ENCODE data around the gene ARL14EPL.

Gene ARL14EPL

DNA sequence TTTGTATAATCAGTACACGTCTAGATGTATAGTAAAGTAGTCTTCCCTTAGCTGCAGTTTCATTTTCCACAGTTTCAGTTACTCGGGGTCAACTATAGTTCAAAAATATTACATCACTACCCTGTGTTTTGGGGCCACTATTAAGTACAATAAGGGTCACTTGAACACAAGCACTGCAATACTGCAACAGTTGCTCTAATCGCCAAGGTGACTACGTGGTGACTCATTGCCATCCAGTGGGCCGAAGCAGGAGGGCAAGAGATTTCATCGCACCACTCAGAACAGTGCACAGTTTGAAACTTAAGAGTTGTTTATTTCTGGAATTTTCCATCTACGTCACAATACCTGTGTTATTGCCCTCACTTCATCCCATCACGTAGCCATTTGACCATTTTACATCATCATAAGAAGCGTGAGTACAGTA, at the start of gene ARL14EPL:
ARL14EPL (plus strand) TSS at position 379 of the 424 bp plus-strand sequence. CDS start 18,994 bp downstream, outside the sequence.
- peak; percentile 56 for DNase-seq

DNA sequence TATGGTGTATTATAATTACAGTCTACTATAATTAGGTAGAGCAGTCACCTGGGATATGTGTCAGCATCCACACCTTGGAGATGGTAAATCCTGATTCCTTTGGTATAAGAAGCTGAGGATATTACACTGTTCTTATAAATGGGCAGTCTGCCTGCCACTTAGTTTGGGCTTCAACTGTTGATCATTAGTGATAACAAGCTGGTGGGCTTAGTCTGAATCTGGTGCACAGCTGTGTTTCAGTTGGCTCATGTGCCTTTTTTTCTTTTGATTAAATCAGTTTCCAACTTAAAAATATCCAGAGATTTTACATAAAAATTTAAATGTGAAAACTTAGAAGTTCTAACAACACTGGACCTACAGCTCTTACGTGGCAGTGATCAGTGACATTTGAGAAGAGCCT, 48.8 kb upstream of the ARL14EPL start:
- DNase-seq, result no peak

DNA sequence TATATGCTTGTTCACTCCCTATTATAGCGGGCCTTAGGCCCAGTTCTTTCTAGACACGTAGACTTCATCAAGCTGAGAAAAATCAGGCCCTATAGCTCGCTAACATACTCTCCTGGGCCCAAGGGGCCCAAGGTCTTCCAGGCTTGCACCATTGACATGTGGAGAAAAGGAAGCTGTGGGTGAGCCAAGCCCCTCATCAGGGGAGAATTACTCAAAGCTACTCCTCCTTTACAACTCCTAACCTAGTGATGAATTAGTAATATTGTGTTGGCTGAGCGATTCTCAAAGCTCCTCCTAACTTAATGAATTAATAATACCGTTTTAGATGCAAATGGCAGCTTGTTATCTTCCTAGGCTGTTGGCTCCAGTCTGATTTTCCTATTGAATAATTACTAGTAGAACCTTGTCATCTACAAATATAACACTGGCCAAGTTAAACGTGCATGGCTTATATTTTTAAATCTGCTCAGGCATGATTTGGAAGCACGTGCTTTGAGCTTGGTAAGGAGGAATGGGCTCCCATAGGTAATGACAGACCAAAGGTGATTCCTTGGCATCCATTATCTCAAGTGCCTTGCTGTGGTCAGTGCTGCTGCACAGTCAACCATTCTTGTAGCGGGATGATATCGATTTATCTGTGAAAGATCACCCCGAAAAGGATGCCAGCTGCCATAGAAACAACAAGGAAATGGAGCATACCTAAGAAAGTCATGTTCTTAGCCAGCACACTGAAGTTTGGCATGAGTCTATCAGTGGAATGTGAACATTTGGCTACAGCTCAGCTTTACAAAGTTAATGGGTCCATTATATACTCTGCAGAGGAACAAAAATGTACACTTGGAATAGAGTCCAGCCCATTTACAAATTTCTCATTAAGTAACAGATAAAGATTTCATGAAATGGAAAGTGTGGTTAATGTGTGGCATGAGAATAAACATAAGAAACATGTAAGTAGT, 46.2 kb upstream of the ARL14EPL start:
- no peak for DNase-seq

DNA sequence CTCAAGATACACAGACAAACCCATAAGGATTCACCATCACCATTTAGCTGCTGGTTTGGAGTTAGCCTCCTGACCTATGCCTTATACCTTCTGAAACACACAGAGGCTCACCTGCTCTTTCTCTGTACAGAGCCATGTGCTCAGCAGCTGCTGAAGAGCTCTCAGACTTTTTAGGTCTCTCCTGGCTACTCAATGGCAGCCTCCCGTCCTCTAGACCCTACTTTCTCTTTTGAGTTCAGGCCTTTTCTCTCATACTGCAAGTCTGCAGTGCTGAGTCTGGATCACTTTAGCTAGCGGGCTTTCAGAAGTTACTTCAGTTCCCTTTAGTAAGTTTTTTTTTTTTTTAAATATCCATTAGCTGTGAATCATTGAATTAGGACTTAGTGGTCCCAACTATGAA, 44.3 kb upstream of the ARL14EPL start:
- no peak for DNase-seq

DNA sequence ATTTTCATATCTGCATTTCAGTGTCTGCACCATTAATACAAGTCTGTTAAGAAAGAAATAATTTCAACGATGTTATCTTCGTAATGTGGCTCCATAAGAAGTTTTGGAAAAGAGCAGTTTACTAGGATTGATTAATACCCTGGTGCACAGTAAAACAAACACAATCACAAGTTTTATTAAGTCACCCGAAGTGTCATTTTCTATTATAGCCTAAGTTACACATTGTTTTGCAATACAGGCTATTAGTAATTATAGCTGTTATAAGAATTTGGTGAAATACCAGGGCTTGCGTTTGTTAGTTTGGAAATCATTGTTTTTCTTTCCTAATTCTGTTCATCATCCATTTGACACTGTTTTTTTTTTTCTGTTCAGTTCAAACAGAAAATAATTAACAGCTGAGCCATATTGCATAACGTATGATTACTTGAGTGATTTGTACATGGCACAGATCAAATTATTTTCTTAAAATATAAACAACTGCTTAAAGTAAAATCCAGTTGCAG, 39.4 kb upstream of the ARL14EPL start:
- DNase-seq, result no peak

DNA sequence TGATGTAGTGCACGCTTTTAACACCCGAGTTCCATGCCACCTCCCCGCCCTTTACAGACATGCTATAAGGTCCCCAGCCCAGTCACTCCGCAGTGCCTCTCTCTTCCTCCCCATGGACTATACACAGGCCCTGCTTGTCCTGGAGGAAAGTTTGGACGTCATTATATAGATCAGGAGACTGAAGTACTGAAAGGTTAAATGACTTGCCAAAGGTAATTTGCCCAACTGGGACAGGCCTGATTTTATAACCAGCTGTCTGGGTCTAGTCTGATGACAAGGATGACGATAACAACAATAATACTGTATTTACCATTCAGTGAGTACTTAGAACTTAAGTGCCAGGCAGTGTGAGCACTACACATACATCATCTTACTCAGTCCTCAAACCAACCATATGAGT, 36.9 kb upstream of the ARL14EPL start:
- no peak for DNase-seq

DNA sequence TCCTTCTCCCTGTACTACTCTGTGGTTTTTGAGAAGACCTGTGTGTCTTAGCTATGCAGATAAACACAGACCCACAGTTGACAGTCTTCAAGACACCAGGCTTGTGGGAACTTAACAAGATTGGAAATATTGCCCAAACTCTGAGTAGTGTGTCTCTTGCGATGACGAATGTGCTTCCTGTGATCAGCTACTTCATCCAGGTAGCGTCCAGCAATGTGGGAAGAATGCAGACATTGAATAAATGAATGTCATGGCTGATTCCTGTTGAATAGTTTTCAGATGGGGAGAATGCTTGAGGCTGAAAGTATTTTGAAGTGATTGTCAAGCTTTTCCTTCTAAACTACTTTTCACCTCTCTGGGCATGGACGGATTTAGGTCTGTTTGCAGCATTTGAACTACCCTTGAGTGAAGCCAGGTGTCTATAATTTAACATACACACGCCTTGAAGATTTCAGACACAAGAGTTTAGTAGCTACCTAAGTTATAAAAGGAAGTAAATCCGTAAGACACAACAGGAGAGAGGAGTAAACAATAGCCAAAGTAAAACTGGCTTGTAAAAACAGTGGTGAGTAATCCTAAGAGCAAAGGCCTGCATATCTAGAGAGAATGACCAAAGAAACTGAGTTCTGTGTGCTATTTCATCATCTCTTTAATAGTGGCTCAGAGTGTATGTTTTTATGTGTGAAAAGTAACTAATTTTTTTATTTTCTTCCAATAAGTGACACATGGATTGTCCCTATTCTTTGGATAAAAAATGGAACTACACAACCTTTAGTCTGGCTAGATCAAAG, 30.0 kb upstream of the ARL14EPL start:
- DNase-seq, result no peak

DNA sequence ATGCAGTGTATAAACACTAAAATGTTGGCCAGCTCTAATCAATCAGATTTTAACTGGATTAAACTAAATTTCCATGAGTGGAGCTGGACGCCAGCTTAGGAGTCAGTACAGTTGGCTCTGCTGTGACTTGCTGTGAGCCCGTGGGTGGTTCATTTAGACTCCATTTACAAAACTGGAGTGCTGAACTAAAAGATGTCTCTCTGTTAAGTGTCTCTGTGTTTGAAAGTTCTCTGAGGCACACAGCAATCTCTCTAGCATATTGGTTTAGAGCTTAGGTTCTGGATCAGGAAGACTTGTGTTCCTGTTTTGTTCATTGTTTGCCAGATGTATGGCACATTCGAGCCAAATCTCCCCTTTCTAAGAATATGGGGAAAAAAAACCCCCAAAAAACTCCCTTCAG, 28.0 kb upstream of the ARL14EPL start:
- no peak for DNase-seq

DNA sequence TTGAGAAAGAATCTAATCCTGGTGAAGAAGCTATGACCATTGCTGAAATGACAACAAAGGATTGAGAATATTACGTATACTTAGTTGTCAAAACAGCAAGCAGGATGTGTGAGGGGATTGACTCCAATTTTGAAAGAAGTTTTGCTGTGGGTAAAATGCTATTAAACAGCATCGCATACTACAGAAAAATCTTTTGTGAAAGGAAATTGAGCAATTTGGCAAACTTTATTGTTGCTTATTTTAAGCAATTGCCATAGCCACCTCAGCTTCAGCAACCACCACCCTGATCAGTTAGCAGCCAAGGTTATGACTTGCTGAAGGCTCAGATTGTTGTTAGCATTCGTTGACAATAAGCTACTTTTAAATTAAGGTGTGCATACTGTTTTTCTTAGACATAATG, 22.5 kb upstream of the ARL14EPL start:
- DNase-seq, result no peak

DNA sequence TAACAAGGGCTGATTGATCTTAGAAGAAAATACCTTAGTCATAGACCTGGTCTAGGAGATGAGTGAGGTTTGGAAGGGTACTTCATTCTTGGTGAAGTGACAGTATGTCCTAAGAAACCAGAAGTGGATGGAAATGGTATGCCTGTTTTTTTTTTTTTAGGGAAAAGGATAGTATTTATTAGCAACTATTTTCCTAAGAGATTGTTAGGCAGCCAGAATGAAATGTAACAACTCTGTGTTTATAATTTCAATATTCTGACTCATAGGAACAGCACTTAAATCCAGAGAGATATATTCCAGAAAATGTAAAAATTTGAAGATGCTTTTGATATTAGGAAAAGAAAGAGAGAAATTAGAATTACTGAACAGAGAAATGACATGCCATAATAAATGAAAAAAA, 21.2 kb upstream of the ARL14EPL start:
- DNase-seq, result no peak

DNA sequence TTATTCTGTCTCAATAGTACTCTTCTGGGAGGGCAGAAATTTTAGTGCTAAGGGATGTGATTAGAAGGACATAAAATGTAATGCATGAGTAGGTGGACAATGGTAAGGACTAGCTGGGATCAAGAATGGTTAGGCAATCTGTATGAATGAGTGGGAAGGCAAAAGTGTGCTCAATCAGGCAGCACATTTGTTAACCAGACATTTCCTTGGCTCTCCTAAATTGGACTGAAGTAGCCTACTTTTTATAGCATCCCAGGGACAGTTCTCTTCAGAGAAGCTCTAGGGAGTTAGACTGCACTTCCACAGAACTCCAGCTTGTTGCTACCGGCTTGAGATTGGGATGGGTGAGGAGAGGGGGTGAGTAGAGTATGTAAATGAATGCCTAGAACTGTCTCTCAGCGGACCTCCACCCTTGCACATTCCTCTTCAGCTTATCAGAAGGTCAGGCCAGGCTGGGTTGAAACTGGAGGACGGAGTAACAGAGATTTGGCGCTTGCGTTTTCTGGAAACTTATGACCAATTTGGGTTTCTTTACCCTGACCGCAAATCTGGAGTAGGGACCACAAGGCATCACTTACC, 19.0 kb upstream of the ARL14EPL start:
- no peak for DNase-seq

DNA sequence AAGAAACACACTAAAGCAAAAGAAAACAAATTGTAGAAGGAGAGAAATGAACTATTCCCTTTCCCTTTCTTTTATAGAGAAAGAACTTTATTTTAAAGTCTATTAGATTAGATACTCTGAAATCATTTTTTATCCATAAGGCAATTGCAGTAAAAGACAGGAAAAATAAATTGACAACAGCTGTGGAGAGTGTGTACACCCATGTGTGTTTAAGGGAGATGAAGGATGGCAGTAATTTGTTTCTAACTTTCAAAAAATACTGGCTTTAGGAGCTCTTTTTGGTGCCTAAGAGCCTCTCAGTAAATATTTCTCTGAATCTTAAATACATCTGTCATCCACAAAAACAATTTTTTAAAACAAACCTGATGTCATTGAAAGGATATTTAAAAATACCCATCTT, 18.3 kb upstream of the ARL14EPL start:
- no peak for DNase-seq

DNA sequence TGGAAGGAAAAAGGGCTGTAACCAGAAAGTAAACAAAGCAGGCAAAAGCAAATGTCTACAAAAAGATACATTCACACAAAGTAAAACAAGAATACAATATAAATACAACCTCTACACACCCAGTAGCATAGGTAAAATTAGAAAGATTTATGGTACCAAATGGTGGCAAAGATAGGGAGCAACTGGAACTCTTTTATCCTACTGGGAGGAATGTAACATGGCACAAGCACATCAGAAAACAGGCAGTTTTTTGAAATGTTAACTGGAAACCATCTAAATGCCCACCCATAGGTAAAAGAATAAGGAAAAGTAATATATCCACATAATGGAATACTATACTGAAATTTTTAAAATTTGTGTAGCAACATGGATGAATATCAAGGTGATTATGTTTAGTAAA, 8.7 kb upstream of the ARL14EPL start:
- no peak for DNase-seq

DNA sequence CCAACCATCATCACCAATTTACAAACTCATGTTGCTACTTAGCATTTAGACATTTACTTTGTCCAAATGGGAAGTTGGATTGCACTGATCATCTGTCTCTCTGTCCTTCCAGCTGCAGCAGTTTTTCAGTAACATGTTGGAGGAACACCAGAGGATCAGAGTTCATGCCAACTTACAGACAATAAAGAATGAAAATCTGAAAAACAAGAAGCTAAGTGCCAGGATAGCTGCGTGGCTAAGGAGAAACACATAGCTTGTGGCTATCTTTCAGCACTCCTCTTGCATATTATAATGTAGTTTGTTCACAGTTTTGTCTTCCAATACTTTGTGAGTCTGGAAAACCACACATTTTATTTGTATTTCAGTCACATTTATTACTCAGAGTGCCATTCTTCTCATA, 6.4 kb upstream of the ARL14EPL start:
- DNase-seq, result no peak

DNA sequence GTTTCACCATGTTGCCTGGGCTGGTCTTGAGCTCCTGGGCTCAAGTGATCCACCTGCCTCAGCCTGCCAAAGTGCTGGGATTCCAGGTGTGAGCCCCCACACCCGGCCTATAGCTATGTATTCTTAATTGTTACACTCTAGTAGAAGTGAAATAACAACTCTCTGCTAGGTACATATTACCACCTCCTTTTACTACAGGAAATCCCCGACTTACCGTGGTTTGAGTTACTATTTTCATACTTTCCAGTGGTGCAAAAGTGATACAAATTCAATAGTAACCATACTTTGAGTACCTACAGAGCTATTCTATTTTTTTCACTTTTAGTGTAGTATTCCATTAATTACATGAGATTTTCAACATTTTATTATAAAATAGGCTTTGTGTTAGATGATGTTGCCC, 719 bp downstream of the ARL14EPL start:
- no peak for DNase-seq

DNA sequence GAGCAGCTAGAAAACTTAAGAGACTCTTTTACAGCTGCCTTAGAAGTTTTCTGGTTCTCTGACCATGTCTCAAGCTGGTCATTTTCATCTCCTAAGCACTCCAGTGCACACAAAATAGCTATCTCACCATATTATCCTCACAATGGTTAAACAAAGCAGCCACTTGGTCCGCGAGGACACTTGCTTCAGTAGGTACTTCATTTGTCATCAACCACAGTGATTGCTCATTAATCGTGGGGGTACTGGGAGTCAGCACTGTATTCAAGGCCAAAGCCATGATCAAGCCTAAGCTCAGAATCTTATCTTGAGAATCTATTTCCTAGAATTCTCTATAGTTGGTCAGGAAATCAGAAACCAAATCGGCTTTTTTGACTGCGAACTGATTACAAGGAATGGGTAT, 2.9 kb downstream of the ARL14EPL start:
- DNase-seq, result no peak

DNA sequence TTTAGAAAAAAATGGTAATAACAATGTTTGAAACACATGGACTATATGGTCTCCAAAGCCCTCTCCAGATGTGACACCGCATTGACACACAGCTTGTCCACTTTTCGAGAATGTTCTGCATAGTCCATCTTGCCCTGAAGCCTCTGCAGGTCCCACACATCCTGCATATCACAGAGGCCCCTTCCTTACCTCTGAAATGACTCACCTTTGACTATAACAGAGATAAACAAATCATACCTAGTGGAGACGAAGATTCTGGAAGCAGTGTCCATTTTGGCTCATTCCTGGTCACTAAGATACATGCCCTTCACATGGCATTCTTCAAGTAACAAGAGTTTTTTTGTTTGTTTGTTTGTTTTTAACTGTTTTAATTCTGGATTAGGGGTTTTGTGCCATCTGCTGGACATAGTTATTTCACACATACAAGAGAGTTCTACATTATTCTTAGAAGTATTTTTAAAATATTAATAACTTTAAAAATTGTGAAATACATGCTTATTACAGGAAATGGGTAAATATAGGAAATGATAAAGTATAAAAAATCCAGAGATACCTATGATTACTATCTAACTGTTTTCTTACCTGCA, 5.1 kb downstream of the ARL14EPL start:
- no peak for DNase-seq

DNA sequence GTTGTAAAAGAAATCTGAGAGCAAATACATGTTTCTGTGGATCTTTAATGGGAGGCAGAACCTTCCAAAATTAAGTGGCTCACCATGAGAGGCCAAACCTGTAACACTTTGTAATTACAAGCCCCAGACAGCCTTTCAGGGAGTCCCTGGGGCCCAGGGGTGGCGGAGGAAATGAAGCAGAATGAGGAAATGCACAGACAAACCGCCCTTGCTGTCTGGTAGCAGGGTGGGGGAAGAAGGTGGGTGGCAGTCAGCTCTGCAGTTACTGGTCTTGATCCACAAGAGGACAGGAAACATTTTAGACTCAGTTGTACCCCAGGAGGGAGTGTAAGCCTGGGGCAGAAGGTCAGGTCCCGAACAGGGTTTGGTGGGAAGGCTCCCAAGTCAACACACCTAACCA, 6.5 kb downstream of the ARL14EPL start:
- peak; percentile 53 for DNase-seq

DNA sequence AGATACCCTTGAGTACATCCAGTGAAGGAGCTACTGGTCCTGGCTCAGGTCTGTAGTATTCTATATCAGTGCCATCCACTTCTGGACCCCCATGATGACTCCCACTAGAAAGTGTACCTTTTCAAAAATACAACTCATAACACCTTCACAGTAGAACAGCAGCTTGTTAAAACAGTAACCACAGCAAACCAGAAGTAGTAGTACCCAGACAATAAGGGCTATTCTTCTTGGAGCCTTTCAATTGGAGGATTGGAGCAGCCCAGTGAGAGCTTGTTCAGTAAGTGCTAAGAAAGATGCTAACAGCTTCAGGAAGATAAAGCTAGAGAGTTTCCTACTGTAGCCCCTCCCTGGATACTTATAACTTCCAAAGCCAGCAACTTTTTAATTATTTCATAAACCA, 10.1 kb downstream of the ARL14EPL start:
- no peak for DNase-seq

DNA sequence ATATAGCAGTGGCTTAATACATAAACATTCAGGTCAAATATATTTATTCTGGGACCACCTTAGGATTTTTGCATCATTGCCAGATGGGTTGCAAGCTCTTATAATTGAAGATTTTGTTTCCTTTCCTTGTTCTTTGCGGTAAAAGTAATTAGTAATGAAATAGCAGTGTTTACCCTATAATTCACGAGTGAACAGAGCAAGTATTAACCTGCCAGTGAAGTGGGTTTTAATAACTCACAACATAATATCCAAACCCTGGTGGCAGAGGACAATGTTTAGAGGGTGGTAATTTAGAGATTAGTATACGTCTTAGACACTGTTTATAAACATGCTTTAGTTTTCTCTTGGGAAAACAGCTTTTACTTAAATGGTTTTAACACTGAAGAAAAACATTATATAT, 11.8 kb downstream of the ARL14EPL start:
- DNase-seq, result no peak

DNA sequence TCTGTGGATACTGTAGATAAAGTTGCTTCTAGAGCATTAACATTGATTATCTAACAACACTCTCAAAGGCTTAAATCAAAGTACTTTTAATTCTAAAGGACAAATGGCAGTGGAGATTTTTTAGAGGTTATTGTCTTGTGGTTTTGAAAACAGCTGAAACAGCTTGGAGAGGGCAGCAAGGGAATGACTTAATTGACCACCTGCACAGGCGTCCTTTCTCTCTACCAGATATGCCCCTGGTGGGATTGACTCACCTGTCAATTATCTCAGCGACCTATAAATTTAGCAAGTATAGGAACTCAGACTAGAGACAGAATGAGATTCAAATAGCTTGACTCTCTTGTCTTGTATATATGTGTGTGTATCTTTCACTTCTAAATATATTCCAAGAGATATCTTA, 13.5 kb downstream of the ARL14EPL start:
- DNase-seq, result no peak

DNA sequence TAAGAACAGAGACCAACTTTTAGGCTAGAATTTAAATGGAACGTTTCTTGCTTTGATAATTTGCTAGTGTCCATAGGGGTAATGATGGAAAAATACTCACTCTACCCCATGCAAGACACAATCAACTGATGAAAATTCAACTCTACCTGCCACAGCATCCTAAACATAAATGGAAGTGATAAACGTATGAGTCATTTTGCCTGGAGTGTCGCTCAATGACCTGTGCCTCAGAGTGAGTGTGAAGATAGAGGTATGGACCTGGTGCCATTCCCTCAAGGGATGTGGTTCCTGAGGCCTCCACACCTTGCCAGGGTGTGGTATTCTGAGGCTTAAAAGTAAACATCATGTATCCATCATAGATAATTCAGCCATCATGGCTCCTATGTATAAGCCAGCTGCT, 14.0 kb downstream of the ARL14EPL start:
- DNase-seq, result no peak

DNA sequence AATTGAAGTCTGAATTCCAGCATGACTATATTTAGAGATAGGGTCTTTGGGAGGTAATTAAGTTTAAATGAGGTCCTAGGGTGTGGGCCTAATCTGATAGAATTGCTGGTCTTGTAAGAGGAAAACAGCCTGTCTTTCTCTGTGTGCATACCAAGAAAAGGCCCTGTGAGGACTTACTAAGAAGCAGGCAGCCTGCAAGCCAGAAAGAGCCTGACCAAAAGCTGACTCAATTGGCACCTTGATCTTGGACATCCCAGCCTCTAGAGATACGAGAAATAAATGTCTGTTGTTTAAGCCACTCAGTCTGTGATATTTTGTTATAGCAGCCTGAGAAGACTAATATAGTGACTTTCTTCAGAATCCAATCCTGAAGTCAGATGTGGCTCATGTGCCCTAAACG, 14.6 kb downstream of the ARL14EPL start:
- no peak for DNase-seq
